HG02678 (cell line): Measurements from ENCODE around the gene CXCL1.
"Not testable (repeated sequence)": the region's sequence is repeated elsewhere in the genome, so short reads cannot be mapped to it uniquely, and the experiment has no call there.

Experiments used
- ATAC-seq: cut with Tn5 transposase; IDR thresholded peaks from one replicate; pipeline ENCODE4 v1.9.1; 2021; ENCODE audit warnings: mild to moderate bottlenecking, moderate library complexity; ENCODE audit not compliant: unreplicated experiment

Gene CXCL1

GRCh38 chr4:73872316-73873108 lies 3.3 kb downstream of the CXCL1 start:
- ATAC-seq: no peak

GRCh38 chr4:73874386-73874785 lies 5.2 kb downstream of the CXCL1 start:
- ATAC-seq: no peak

- ATAC-seq: no peak
These were observed 6.2 kb downstream of the CXCL1 start for GRCh38 chr4:73875401-73875800.

GRCh38 chr4:73883306-73883705 lies 14.1 kb downstream of the CXCL1 start:
- no peak for ATAC-seq

- ATAC-seq: no peak
These were observed 16.5 kb downstream of the CXCL1 start for GRCh38 chr4:73885574-73886267.

- no peak for ATAC-seq
These were observed 22.1 kb downstream of the CXCL1 start for GRCh38 chr4:73891326-73891725.

- ATAC-seq: no peak
These were observed 22.7 kb downstream of the CXCL1 start for GRCh38 chr4:73891739-73892405.

- ATAC-seq: no peak
These were observed 23.8 kb downstream of the CXCL1 start for GRCh38 chr4:73892966-73893365.

- no peak for ATAC-seq
These were observed 24.8 kb downstream of the CXCL1 start for GRCh38 chr4:73894001-73894400.

GRCh38 chr4:73895201-73896175 lies 26.3 kb downstream of the CXCL1 start:
- no peak for ATAC-seq

- ATAC-seq: no peak
These were observed 27.2 kb downstream of the CXCL1 start for GRCh38 chr4:73896416-73896815.

GRCh38 chr4:73897380-73898136 lies 28.4 kb downstream of the CXCL1 start:
- ATAC-seq: no peak

GRCh38 chr4:73899338-73899737 lies 30.1 kb downstream of the CXCL1 start:
- not testable (repeated sequence) for ATAC-seq

- ATAC-seq: no peak
These were observed 31.8 kb downstream of the CXCL1 start for GRCh38 chr4:73901031-73901430.

GRCh38 chr4:73902038-73902637 lies 32.9 kb downstream of the CXCL1 start:
- ATAC-seq: no peak

GRCh38 chr4:73902817-73903547 lies 33.8 kb downstream of the CXCL1 start:
- no peak for ATAC-seq

- ATAC-seq: no peak
These were observed 35.3 kb downstream of the CXCL1 start for GRCh38 chr4:73904491-73904890.

GRCh38 chr4:73908965-73909364 lies 39.8 kb downstream of the CXCL1 start:
- ATAC-seq: no peak

- no peak for ATAC-seq
These were observed 42.6 kb downstream of the CXCL1 start for GRCh38 chr4:73911746-73912145.
